Upper lobe of right lung (tissue), 1 donor: Measurements from ENCODE around the gene LEPR. TPM values are rescaled to one million over a fixed set of nuclear protein-coding genes. Genes with fewer than 3 reads are reported as not detected.

Experiments used
- ATAC-seq: fragments of 200-7000 bp; cut with Tn5 transposase; one replicate; pipeline ENCODE4 v1.9.1; 2020; ENCODE audit warnings: mild to moderate bottlenecking, moderate library complexity
- DNase-seq: peaks from one replicate; pipeline ENCODE4 v3.0.0-alpha.2; 2020
- H3K27ac ChIP-seq: fragments of 200-600 bp; one replicate; pipeline ENCODE4 v1.8.0; 2022
- H3K27me3 ChIP-seq: fragments of 200-600 bp; one replicate; pipeline ENCODE4 v1.8.0; 2022; ENCODE audit warnings: mild to moderate bottlenecking
- H3K36me3 ChIP-seq: fragments of 200-600 bp; one replicate; pipeline ENCODE4 v1.8.0; 2022
- H3K4me1 ChIP-seq: fragments of 200-600 bp; one replicate; pipeline ENCODE4 v1.8.0; 2022
- H3K4me3 ChIP-seq: fragments of 200-600 bp; one replicate; pipeline ENCODE4 v1.8.0; 2022; ENCODE audit warnings: mild to moderate bottlenecking
- H3K9me3 ChIP-seq: fragments of 200-600 bp; one replicate; pipeline ENCODE4 v1.8.0; 2022
- intact Hi-C: fragments of 100-400 bp; cut with DNase I; formaldehyde crosslinking; loops from one replicate; pipeline ENCODE4 v1.11.0; 2022
- total RNA-seq: library from RNA; stranded (reverse); fragmentation: NEBNext Ultra II Directional; extraction: Animal tissue kit (Norgen Biotek cat#: 25700); gene quantifications from one replicate; pipeline ENCODE4 v1.2.1, GENCODE V29; 2021
- TF ChIP-seq, protein P1 (sequence below): fragments of 200-600 bp; IDR thresholded peaks from one replicate; pipeline ENCODE4 v1.8.0; 2022; ENCODE audit warnings: antibody characterized with exemption
- donor health status: DM: no; HTN: yes; CAD: no; lungs with severe emphysema.

LEPR gene
- total RNA-seq, 1 donor from 2014 or later = 38.0 TPM

DNA sequence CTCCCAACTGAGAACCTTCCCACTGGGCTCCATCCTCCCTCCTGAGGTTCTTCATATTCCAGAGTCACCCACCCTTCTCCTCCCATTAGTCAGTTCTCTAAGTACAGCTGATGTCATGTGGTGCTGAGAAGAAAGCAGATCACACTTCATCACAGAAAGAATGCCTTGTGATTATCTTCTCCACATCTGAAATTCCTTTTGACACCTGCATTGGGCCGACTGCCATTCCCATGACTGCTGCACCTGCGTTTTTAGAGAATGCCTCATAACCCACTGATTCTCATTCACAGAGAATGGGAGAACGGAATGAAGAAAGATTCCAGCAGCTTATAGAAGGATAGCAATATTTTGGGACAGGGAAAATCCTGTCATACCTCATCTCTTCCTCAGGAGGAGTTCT, 14.3 kb downstream of the LEPR start:
- no peak overlapping the region for H3K27ac ChIP-seq
- intact Hi-C loops = no loop called here
- no peaks in the 10 kb centered on the region for H3K9me3 ChIP-seq
- peaks cover 43% of the 10 kb centered on the region for H3K36me3 ChIP-seq
- DNase-seq (no peak), ATAC-seq (no peak)
- TF ChIP-seq, protein P1, sequence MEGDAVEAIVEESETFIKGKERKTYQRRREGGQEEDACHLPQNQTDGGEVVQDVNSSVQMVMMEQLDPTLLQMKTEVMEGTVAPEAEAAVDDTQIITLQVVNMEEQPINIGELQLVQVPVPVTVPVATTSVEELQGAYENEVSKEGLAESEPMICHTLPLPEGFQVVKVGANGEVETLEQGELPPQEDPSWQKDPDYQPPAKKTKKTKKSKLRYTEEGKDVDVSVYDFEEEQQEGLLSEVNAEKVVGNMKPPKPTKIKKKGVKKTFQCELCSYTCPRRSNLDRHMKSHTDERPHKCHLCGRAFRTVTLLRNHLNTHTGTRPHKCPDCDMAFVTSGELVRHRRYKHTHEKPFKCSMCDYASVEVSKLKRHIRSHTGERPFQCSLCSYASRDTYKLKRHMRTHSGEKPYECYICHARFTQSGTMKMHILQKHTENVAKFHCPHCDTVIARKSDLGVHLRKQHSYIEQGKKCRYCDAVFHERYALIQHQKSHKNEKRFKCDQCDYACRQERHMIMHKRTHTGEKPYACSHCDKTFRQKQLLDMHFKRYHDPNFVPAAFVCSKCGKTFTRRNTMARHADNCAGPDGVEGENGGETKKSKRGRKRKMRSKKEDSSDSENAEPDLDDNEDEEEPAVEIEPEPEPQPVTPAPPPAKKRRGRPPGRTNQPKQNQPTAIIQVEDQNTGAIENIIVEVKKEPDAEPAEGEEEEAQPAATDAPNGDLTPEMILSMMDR = no peak
- no peaks in the 10 kb centered on the region for H3K27me3 ChIP-seq
- H3K4me1 ChIP-seq = peaks cover 4% of the 10 kb centered on the region
- no peak overlapping the region for H3K4me3 ChIP-seq

DNA sequence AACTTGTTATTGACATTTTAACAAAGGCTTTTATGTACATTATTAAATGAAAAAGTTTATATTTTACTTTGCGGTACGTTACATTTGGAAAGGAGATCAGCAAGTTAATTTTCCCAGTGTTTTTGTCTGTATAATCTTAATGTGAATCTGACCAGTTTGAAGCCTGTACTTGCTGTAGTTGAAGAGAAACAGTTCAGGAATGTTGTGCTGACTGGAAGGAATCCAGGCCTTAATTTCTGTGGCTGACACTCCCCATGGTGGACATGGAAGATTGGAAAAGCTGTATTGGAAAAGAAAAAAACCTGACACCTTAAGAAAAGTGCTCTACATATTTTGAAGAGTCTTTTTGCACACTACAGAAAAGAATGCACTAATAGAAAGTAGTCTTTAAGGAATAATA, 15.5 kb downstream of the LEPR start:
- intact Hi-C loops = no loop called here
- DNase-seq = no peak

DNA sequence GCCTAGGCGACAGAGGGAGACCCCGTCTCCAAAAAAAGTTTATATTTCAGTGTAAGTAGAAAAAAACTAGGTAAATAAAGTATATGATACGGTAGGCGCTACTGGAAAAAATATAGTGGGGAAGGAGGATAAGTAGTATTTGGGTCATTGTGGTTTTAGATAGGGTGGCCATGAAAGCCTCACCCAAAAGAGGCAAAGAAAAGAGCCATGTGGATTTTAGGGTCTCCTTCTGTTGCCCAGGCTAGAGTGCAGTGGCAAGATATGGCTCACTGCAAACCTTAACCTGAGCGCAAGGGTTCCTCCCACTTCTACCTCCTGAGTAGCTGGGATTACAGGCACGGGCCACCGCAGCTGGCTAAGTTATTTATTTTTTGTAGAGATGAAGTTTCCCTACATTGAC, 17.1 kb downstream of the LEPR start:
- no peaks in the 10 kb centered on the region for H3K4me1 ChIP-seq
- no peak overlapping the region for H3K27ac ChIP-seq
- ATAC-seq (no peak), DNase-seq (no peak)
- H3K27me3 ChIP-seq = no peaks in the 10 kb centered on the region
- H3K36me3 ChIP-seq = peaks cover 20% of the 10 kb centered on the region
- no peaks in the 10 kb centered on the region for H3K9me3 ChIP-seq
- intact Hi-C loops = no loop called here
- TF ChIP-seq, protein P1 = no peak
- no peak overlapping the region for H3K4me3 ChIP-seq

More for the DNA sequence above, 15.5 kb downstream of the LEPR start:
- no peaks in the 10 kb centered on the region for H3K9me3 ChIP-seq
- peaks cover 31% of the 10 kb centered on the region for H3K36me3 ChIP-seq
- TF ChIP-seq, protein P1 = no peak
- no peaks in the 10 kb centered on the region for H3K27me3 ChIP-seq
- H3K27ac ChIP-seq = no peak overlapping the region
- H3K4me3 ChIP-seq = no peak overlapping the region
- peaks cover 4% of the 10 kb centered on the region for H3K4me1 ChIP-seq
- peak; percentile 34 for ATAC-seq

DNA sequence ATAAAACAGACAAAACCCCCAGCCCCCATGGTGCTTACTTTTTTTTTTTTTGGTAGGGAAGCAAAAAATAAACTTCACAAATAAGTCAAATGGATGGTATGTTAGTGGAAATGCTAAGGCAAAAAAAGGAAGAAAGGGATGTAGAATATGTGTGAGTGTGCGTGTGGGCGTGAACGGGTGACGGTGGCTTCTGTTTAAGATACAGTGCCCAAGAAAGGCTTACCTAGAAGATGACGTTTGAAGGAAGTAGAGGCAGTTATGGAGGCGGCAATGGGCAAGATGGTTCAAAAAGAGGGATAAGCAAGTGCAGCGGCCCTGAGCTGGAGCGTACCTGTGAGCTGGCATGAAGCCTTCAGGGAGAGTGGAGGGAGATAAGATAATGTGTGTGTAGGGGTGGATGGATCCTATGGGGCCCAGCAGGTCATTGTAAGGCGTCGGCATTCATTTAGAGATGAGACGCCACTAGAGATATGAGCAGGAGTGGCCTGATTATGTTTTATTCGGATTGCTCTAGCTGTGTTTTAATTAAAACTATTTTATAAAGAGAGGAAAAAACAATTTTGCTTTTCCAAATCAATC, 19.9 kb downstream of the LEPR start:
- TF ChIP-seq, protein P1 = no peak
- no peak for DNase-seq
- no peaks in the 10 kb centered on the region for H3K27me3 ChIP-seq
- H3K9me3 ChIP-seq = no peaks in the 10 kb centered on the region
- no peak overlapping the region for H3K4me3 ChIP-seq
- H3K27ac ChIP-seq = no peak overlapping the region
- no peaks in the 10 kb centered on the region for H3K4me1 ChIP-seq
- no peaks in the 10 kb centered on the region for H3K36me3 ChIP-seq
- ATAC-seq = no peak
- intact Hi-C loops = no loop called here

DNA sequence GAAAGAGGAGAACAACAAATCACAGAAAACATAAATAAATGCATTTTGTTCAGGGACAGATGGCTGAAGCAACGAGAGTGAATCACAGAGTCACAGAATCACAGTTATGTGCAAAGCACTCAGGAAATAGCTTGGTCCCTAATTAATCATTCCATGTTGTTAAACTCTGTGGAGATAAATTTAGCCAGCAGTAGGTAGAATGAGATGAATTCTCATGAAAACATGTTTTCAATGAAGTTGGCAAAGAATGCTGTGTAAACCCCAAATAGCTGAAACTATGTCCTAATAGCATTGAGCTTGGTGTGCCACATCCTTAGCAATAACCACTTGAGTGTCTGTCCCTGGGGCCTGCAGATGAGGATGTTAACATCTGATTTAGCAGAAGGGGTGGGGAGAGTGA, 20.4 kb downstream of the LEPR start:
- H3K36me3 ChIP-seq = no peaks in the 10 kb centered on the region
- intact Hi-C loops = no loop called here
- DNase-seq (no peak), ATAC-seq (no peak)
- H3K27me3 ChIP-seq = no peaks in the 10 kb centered on the region
- no peak overlapping the region for H3K4me3 ChIP-seq
- H3K27ac ChIP-seq = no peak overlapping the region
- TF ChIP-seq, protein P1 = no peak
- no peaks in the 10 kb centered on the region for H3K9me3 ChIP-seq
- H3K4me1 ChIP-seq = no peaks in the 10 kb centered on the region

DNA sequence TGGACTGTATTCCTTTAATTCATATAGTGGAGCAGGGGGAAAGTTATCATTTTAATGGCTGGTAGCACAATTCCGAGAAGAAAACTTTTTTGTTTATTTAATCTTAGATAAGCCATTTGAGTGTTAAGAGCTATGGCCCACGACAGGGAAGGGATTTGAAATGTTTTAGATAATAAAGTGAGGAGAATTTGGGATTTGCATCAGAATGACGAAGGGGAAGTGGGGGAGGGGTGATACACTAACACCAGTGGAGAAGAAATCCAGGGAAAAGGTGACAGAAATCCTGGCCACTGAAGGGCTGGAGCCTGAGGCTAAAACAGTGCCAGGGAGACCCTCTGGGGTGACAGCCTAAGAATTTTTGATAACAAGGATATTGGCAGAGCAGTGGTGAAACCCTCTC, 21.0 kb downstream of the LEPR start:
- ATAC-seq (no peak), DNase-seq (no peak)
- no peak overlapping the region for H3K27ac ChIP-seq
- H3K27me3 ChIP-seq = no peaks in the 10 kb centered on the region
- H3K36me3 ChIP-seq = no peaks in the 10 kb centered on the region
- H3K4me3 ChIP-seq = no peak overlapping the region
- H3K4me1 ChIP-seq = no peaks in the 10 kb centered on the region
- TF ChIP-seq, protein P1 = no peak
- H3K9me3 ChIP-seq = no peaks in the 10 kb centered on the region
- intact Hi-C loops = no loop called here
